Spinal cord (tissue), 10 donors: ENCODE data around the gene ACAA1. TPM values are rescaled to one million over a fixed set of nuclear protein-coding genes. Genes with fewer than 3 reads are reported as not detected.

Experiments used
- DNase-seq, 6 donors: peaks; one replicate each; pipeline versions ENCODE4 v3.0.0 to v3.0.0-alpha.2; 2013 to 2015; ENCODE audit warnings: low spot score in 6 of 6, low read depth in 4 of 6
- H3K27ac ChIP-seq: one replicate; pipeline ENCODE4 v1.5.1; 2013; ENCODE audit warnings: low read depth, low read length, control low read depth
- H3K27me3 ChIP-seq: one replicate; pipeline ENCODE4 v1.6.1; 2013; ENCODE audit warnings: low read length; ENCODE audit not compliant: control insufficient read depth, insufficient read depth
- H3K36me3 ChIP-seq: one replicate; pipeline ENCODE4 v1.6.1; 2013; ENCODE audit warnings: low read length; ENCODE audit not compliant: control insufficient read depth, insufficient read depth
- H3K4me1 ChIP-seq: one replicate; pipeline ENCODE4 v1.6.1; 2013; ENCODE audit warnings: low read length; ENCODE audit not compliant: control insufficient read depth, insufficient read depth
- H3K4me3 ChIP-seq: one replicate; pipeline ENCODE4 v1.5.1; 2013; ENCODE audit warnings: low read depth, low read length, control low read depth
- H3K9me3 ChIP-seq: one replicate; pipeline ENCODE4 v1.6.1; 2013; ENCODE audit warnings: low read length; ENCODE audit not compliant: control insufficient read depth, insufficient read depth
- WGBS: methylation state at CpG from one replicate; pipeline ENCODE4 v1.1.5; 2013; ENCODE audit warnings: missing lambda C conversion rate; ENCODE audit not compliant: insufficient coverage; 5-methylcytosine and 5-hydroxymethylcytosine counted together
- polyA plus RNA-seq, 2 donors: library from polyadenylated mRNA; unstranded; fragments of 120-200 nt; gene quantifications; one replicate each; pipeline ENCODE4 v1.2.1, GENCODE V29; 2013; ENCODE audit not compliant: insufficient read length in 2 of 2
- total RNA-seq, 2 donors: library from RNA; depleted of rRNA in 1 of 2; stranded (reverse); fragments of 120-200 nt in 1 of 2; fragments of >200 nt in 1 of 2; gene quantifications; one replicate each; pipeline versions ENCODE4 v1.2.3 to v1.2.4, GENCODE V29; 2013 to 2014
- donor health status: healthy.

Gene ACAA1
- total and polyA plus RNA-seq, 4 donors: 30.2 to 100 (median 67.9) TPM

DNA sequence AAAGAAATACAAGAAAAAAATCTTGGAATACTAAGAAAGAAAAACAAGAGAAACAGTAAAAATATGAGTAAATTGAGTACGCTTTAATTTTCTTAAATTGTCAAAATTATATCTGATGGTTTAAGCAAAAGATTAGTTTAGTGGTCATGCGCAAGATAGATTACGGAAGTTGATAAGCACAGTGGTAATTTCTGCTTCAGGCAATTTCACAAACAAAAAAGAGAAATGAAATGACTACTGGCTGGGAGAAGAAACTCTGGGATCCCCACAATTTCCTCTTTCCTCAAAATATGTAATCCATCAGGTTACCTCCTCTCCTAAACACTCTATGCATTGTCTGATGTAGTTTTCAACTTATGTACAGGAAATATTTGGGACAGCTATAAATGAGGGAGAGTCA lies 10.5 kb upstream of the ACAA1 start:
- Histone ChIP-seq H3K4me1 (no peaks in the 10 kb centered on the region), H3K36me3 (peaks cover 1% of the 10 kb centered on the region), H3K27me3 (no peaks in the 10 kb centered on the region), H3K4me3 (no peak overlapping the region), H3K27ac (no peak overlapping the region), H3K9me3 (no peaks in the 10 kb centered on the region)
- no CpG with 5 or more reads among the region's 3 CpGs for WGBS
- DNase-seq: no peak

DNA sequence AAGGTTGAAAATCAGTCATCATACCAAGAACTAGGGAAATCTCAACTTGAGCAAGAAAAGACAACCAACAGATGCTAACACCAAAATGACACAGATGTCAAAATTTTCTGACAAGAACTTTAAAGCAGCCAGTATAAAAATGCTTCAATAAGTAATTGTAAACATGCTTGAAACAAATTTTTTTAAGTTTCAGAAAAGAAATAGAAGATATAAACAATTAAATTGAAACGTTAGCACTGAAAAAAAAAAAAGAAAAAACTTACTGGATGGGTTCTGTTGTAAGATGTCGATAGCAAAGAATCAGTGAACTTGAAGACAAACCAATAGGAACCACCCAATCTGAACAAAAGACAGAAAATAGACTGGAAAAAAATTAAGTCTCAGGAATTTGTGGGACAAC lies 9.6 kb upstream of the ACAA1 start:
- no peaks in the 10 kb centered on the region for H3K4me1 ChIP-seq
- no peak for DNase-seq
- no peak overlapping the region for H3K27ac ChIP-seq
- no CpG with 5 or more reads among the region's 2 CpGs for WGBS
- H3K36me3 ChIP-seq: peaks cover 11% of the 10 kb centered on the region
- H3K27me3 ChIP-seq: no peaks in the 10 kb centered on the region
- H3K9me3 ChIP-seq: no peaks in the 10 kb centered on the region
- H3K4me3 ChIP-seq: no peak overlapping the region

DNA sequence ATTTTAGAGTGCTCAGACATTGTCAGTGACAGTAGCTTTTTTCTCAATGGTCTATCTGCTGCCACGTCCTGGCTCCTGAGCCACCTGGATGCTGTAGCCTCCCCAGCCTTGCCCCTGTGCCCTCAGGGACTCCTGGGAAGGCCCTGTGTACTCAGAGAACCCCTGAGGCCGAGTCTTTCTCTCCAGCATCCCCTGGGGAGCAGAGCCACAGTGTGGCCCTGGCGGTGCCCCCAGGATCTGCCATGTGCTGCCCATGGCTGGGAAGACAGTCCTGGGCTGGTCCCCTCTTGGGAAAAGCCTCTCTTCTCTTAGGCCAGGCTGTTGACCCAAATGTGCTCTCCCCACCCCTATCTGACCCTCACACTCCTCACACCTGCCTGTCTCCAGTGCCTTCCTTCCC lies 6.6 kb upstream of the ACAA1 start:
- 68% methylated on average over 3 of the region's 3 CpGs for WGBS
- no peaks in the 10 kb centered on the region for H3K27me3 ChIP-seq
- no peak for DNase-seq

DNA sequence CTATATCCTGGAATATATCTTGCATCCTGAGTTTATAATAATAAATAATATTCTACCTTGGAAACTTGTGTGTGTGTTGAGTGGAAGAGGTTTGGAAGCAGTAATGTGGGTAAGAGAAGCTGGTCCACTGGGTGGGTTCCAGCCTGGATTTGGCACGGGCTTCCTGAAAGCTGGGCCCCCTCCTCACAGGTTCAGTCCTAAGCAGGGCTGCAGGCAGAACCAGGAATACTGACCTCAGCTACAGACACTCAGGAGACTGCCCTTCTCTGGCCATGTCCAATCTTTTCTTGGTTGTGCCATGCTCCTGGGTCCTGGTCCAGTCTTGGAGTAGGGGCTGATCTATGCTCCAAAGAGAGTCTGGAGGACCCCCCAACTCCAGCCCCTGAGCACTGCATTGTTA lies 6.0 kb upstream of the ACAA1 start:
- Histone ChIP-seq H3K27me3 (no peaks in the 10 kb centered on the region), H3K36me3 (peaks cover 23% of the 10 kb centered on the region), H3K4me1 (peaks cover 19% of the 10 kb centered on the region), H3K9me3 (no peaks in the 10 kb centered on the region), H3K4me3 (no peak overlapping the region), H3K27ac (no peak overlapping the region)
- 100% methylated on average over 1 of the region's 1 CpG for WGBS
- no peak for DNase-seq

More for the DNA sequence above, 6.6 kb upstream of the ACAA1 start:
- no peak overlapping the region for H3K4me3 ChIP-seq
- H3K36me3 ChIP-seq: peaks cover 23% of the 10 kb centered on the region
- peaks cover 13% of the 10 kb centered on the region for H3K4me1 ChIP-seq
- no peaks in the 10 kb centered on the region for H3K9me3 ChIP-seq
- no peak overlapping the region for H3K27ac ChIP-seq

- peaks cover 26% of the 10 kb centered on the region for H3K4me1 ChIP-seq
- DNase-seq: no peak
- WGBS: 100% methylated on average over 1 of the region's 2 CpGs
- H3K27me3 ChIP-seq: no peaks in the 10 kb centered on the region
- no peak overlapping the region for H3K4me3 ChIP-seq
- H3K9me3 ChIP-seq: no peaks in the 10 kb centered on the region
- H3K36me3 ChIP-seq: peaks cover 23% of the 10 kb centered on the region
- no peak overlapping the region for H3K27ac ChIP-seq
Measured at GRCh38 chr3:38141952-38142273, 5.0 kb upstream of the ACAA1 start.

DNA sequence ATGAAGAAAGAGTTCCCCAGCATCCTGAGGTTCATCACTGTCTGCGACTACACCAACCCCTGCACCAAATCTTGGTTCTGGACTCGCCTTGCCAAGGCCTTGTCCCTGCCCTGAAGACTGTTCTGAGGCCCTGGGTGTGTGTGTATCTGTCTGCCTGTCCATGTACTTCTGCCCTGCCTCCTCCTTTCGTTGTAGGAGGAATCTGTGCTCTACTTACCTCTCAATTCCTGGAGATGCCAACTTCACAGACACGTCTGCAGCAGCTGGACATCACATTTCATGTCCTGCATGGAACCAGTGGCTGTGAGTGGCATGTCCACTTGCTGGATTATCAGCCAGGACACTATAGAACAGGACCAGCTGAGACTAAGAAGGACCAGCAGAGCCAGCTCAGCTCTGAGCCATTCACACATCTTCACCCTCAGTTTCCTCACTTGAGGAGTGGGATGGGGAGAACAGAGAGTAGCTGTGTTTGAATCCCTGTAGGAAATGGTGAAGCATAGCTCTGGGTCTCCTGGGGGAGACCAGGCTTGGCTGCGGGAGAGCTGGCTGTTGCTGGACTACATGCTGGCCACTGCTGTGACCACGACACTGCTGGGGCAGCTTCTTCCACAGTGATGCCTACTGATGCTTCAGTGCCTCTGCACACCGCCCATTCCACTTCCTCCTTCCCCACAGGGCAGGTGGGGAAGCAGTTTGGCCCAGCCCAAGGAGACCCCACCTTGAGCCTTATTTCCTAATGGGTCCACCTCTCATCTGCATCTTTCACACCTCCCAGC lies 4.4 kb upstream of the ACAA1 start:
- Histone ChIP-seq H3K4me3 (no peak overlapping the region), H3K9me3 (no peaks in the 10 kb centered on the region), H3K27ac (no peak overlapping the region), H3K27me3 (no peaks in the 10 kb centered on the region), H3K4me1 (peaks cover 26% of the 10 kb centered on the region), H3K36me3 (peaks cover 23% of the 10 kb centered on the region)
- WGBS: 87% methylated on average over 4 of the region's 7 CpGs
- DNase-seq: no peak

GRCh38 chr3:38140326-38141172 lies 3.6 kb upstream of the ACAA1 start:
- Histone ChIP-seq H3K4me1 (peaks cover 29% of the 10 kb centered on the region), H3K27ac (no peak overlapping the region), H3K27me3 (no peaks in the 10 kb centered on the region), H3K4me3 (no peak overlapping the region), H3K9me3 (no peaks in the 10 kb centered on the region), H3K36me3 (peaks cover 23% of the 10 kb centered on the region)
- DNase-seq: no peak
- WGBS: 98% methylated on average over 11 of the region's 13 CpGs

DNA sequence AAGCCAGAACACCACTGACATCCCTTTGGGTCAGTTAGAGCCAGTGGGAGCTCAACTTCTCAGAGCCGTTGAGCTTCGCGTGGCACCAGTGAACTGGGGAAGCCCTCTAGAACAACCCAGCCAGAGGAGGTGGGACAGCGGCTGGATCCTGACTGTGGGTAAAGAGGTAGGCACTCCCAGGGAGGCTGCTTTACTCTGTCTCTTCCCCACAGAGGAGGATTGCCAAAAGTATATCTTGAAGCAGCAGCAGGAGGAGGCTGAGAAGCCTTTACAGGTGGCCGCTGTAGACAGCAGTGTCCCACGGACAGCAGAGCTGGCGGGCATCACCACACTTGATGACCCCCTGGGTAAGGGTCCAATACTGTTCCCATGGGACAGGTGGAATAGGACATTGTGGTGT lies 2.7 kb upstream of the ACAA1 start:
- H3K4me3 ChIP-seq: peak overlapping the region; percentile 88
- DNase-seq: no peak

DNA sequence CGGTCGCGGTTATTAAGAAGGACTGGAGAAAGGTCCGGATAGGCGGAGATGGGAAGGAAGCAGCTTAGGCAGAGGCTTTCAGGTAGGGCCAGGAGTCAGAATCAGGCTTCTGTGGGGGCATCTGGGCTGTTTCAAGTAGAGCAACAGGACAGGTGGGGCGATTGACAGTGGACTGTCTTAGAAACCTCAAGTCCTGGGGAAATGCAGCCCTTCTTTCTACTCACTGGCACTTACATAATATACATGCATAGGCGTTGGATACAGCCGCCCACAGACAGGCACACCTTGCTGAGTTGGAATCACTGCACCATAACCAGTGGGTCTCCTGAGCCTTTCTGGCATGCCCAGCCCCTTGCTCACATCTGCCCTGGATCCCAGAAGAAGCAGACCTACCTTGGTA lies 2.3 kb upstream of the ACAA1 start:
- H3K27ac ChIP-seq: peak overlapping the region; percentile 98
- no peak for DNase-seq

More for the DNA sequence above, 2.7 kb upstream of the ACAA1 start:
- 83% methylated on average over 6 of the region's 7 CpGs for WGBS
- peaks cover 23% of the 10 kb centered on the region for H3K36me3 ChIP-seq
- peaks cover 29% of the 10 kb centered on the region for H3K4me1 ChIP-seq
- no peaks in the 10 kb centered on the region for H3K27me3 ChIP-seq
- no peaks in the 10 kb centered on the region for H3K9me3 ChIP-seq
- no peak overlapping the region for H3K27ac ChIP-seq

More for the DNA sequence above, 2.3 kb upstream of the ACAA1 start:
- 24% methylated on average over 8 of the region's 8 CpGs for WGBS
- Histone ChIP-seq H3K9me3 (no peaks in the 10 kb centered on the region), H3K4me3 (peak overlapping the region; percentile 88), H3K4me1 (peaks cover 29% of the 10 kb centered on the region), H3K27me3 (no peaks in the 10 kb centered on the region), H3K36me3 (peaks cover 24% of the 10 kb centered on the region)
